Heart right ventricle (tissue), 16 donors: ENCODE measurements around the gene LSAMP. TPM values are rescaled to one million over a fixed set of nuclear protein-coding genes. Genes with fewer than 3 reads are reported as not detected.

Source experiments
- ATAC-seq, 8 donors: fragments of 200-7000 bp; cut with Tn5 transposase; one replicate each; pipeline ENCODE4 v1.9.1; 2020; ENCODE audit warnings: mild to moderate bottlenecking in 8 of 8, moderate library complexity in 8 of 8, moderate number of reproducible peaks in 1 of 8
- DNase-seq, 2 donors: peaks; one replicate each; pipeline ENCODE4 v3.0.0-alpha.2; 2020
- H3K27ac ChIP-seq, 10 donors: fragments of 200-600 bp; sonication (generic) in 2 of 10; one replicate each; pipeline versions ENCODE4 v1.5.0 to v1.8.0; 2020 to 2022; ENCODE audit warnings: mild to moderate bottlenecking in 3 of 10
- H3K27me3 ChIP-seq, 7 donors: fragments of 200-600 bp; one replicate each; pipeline ENCODE4 v1.8.0; 2021 to 2022; ENCODE audit warnings: mild to moderate bottlenecking in 2 of 7
- H3K36me3 ChIP-seq, 9 donors: fragments of 200-600 bp; sonication (generic) in 1 of 9; one replicate each; pipeline versions ENCODE4 v1.5.0 to v1.8.0; 2020 to 2022; ENCODE audit warnings: mild to moderate bottlenecking in 2 of 9
- H3K4me1 ChIP-seq, 9 donors: fragments of 200-600 bp; sonication (generic) in 1 of 9; one replicate each; pipeline versions ENCODE4 v1.5.0 to v1.8.0; 2020 to 2022; ENCODE audit warnings: mild to moderate bottlenecking in 4 of 9
- H3K4me3 ChIP-seq, 10 donors: fragments of 200-600 bp; sonication (generic) in 2 of 10; one replicate each; pipeline versions ENCODE4 v1.5.0 to v1.8.0; 2020 to 2022; ENCODE audit warnings: mild to moderate bottlenecking in 7 of 10, moderate library complexity in 2 of 10
- H3K9me3 ChIP-seq, 11 donors: fragments of 200-600 bp in 10 of 11; sonication (generic) in 2 of 11; one replicate each; pipeline versions ENCODE4 v1.5.0 to v1.8.0; 2013 to 2022; ENCODE audit warnings: mild to moderate bottlenecking in 2 of 11, control low read depth in 1 of 11, moderate library complexity in 1 of 11
- WGBS, 2 donors: extraction: QIAGEN DNeasy Blood & Tissue Kit; methylation state at CpG; one replicate each; pipeline ENCODE4 v1.1.7; 2013; ENCODE audit warnings: inconsistent platforms in 1 of 2; 5-methylcytosine and 5-hydroxymethylcytosine counted together
- intact Hi-C, 10 donors: fragments of 100-400 bp; cut with DNase I; formaldehyde crosslinking; loops; one replicate each; pipeline versions ENCODE4 v1.11.1 to v1.14.2; 2022
- polyA plus RNA-seq, 2 donors: library from polyadenylated mRNA; stranded (reverse); fragments of 200-250 nt; gene quantifications; one replicate each; pipeline ENCODE4 v1.2.3, GENCODE V29; 2013
- total RNA-seq, 10 donors: library from RNA; stranded (reverse); fragmentation: NEBNext Ultra II Directional in 3 of 10; extraction: Animal tissue kit (Norgen Biotek cat#: 25700) in 3 of 10; gene quantifications; one replicate each; pipeline versions ENCODE4 v1.2.1 to v1.2.4, GENCODE V29; 2021 to 2023
- TF ChIP-seq, protein P1 (sequence below), 9 donors: fragments of 200-600 bp; sonication (generic) in 2 of 9; IDR thresholded peaks; one replicate each; pipeline versions ENCODE4 v1.5.0 to v1.8.0; 2021 to 2022; ENCODE audit warnings: antibody characterized with exemption in 9 of 9, mild to moderate bottlenecking in 5 of 9, moderate library complexity in 1 of 9
- donor health status: Arrhythmogenic right ventricular cardiomyopathy.
- donor health status: ischemic (EF 13 %, LVEDD 7.1; RV severe dilation, severe dysfunction).
- donor health status: healthy with polysubstance abuse.
- donor health status: DM: no; HTN: yes; CAD: no.
- donor health status: DM: no; HTN: no; CAD: no.
- donor health status: ischemic (EF 25% LVEDD 6.9; RV normal size, moderate dysfunction).
- donor health status: ischemic (EF 25% LVEDD 5.7; RV mildly dilated, moderate dysfunction).
- donor health status: healthy.
- donor health status: DM: yes; HTN: yes; CAD: no.
- donor health status: Ischemic cardiomyopathy.
- donor health status: ischemic (EF 35%, LVEDD 5.7; RV mildly dilated, moderate dysfunction).
- donor health status: nonischemic (EF 11% LVEDD 7.7; RV severe dilation, severe dysfunction).
- donor health status: DM: yes; HTN: yes; CAD: no.
- donor health status: PGD.
- donor health status: ischemic (EF 29% LVEDD 5.4; RV normal size, mild dysfunction).
- donor health status: nonischemic (EF 23%, LVEDD 6.1; RV moderate dilation, normal function).

LSAMP gene
- total and polyA plus RNA-seq, 12 donors = 0.51 to 9.0 (median 5.4) TPM

DNA sequence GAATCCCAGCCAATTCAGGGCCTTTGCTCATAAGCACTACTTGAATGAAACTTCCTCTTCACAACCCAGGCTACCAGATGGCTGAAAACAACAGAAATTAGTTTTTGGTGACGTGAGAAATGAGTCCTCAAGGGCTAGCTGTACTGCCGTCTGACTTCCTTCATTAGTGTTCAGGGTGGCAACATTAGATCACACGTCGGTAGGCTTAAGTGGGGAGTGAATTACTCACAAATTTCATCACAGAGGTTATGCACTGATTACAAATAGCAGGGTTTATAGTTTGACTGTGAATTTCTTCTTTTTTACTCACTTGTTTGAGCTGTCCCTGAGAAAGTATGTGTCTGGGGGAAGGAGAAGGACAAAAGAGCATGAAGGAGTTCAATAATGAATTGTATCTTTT is 424.8 kb downstream of the LSAMP start:
- no peak overlapping the region for H3K4me3 ChIP-seq
- intact Hi-C loops = loop anchor here in 1 of 10 donors (2.0 kb wide), 1 partner anchor 58 kb away; no protein-coding TSS in a partner anchor
- TF ChIP-seq, protein P1, sequence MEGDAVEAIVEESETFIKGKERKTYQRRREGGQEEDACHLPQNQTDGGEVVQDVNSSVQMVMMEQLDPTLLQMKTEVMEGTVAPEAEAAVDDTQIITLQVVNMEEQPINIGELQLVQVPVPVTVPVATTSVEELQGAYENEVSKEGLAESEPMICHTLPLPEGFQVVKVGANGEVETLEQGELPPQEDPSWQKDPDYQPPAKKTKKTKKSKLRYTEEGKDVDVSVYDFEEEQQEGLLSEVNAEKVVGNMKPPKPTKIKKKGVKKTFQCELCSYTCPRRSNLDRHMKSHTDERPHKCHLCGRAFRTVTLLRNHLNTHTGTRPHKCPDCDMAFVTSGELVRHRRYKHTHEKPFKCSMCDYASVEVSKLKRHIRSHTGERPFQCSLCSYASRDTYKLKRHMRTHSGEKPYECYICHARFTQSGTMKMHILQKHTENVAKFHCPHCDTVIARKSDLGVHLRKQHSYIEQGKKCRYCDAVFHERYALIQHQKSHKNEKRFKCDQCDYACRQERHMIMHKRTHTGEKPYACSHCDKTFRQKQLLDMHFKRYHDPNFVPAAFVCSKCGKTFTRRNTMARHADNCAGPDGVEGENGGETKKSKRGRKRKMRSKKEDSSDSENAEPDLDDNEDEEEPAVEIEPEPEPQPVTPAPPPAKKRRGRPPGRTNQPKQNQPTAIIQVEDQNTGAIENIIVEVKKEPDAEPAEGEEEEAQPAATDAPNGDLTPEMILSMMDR (IDR thresholded peaks at IDR 0.05) = no peak
- H3K36me3 ChIP-seq = no peaks in the 10 kb centered on the region
- no peaks in the 10 kb centered on the region for H3K9me3 ChIP-seq
- ATAC-seq = no peak
- H3K4me1 ChIP-seq = no peaks in the 10 kb centered on the region
- no peak for DNase-seq
- H3K27me3 ChIP-seq = no peaks in the 10 kb centered on the region
- WGBS, 2 donors = 54 to 56% methylated on average over 4 of the region's 4 CpGs
- H3K27ac ChIP-seq = no peak overlapping the region

DNA sequence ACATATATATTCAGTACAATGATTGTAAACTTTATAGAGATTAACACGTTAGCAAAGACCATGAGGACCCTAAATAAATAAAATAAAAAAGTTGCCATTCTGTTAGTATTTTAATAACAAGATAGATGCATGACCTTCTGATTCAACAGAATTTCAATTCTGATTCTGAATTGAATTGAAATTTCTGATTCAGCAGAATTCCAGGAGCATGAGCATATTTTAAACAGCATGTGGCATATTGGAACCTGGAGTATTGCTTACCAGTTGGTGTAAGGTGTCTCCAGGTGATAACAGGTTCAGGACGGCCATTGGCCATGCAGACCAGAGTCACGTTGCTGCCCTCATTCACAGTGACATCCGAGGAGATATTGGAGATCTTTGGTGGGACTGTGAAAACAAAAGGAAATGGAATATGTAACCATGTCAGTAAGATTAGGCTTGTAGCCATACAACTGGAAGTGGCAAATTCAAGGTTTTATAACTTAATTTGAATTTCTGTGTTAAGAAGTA is 426.0 kb downstream of the LSAMP start:
- Histone ChIP-seq H3K4me1 (no peaks in the 10 kb centered on the region), H3K36me3 (no peaks in the 10 kb centered on the region), H3K9me3 (no peaks in the 10 kb centered on the region), H3K27me3 (no peaks in the 10 kb centered on the region), H3K27ac (no peak overlapping the region), H3K4me3 (no peak overlapping the region)
- 77 to 80% methylated on average over 4 of the region's 4 CpGs for WGBS, 2 donors
- no peak for DNase-seq
- intact Hi-C loops = no loop called here
- TF ChIP-seq, protein P1 (IDR thresholded peaks at IDR 0.05) = no peak
- ATAC-seq = no peak

DNA sequence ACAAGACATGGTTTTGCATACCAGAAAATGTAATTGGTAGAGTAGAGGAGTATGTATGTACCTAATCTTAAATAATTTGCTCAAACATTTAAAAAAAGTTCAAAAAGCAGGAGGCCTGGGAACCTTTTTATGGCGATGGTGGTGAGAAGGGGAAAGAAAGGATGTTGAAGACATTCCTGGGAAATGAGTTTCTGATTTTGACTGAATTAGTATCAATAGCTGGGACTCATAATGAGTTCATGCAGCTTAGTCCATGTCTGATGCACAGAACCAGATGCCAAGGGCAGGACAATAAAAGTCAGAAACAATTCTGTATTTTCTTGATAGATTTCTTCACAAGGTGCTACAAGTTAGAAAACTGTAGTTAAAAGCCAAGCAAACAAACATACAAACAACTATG is 426.6 kb downstream of the LSAMP start:
- H3K27me3 ChIP-seq = no peaks in the 10 kb centered on the region
- no peak overlapping the region for H3K27ac ChIP-seq
- TF ChIP-seq, protein P1 (IDR thresholded peaks at IDR 0.05) = no peak
- no peaks in the 10 kb centered on the region for H3K4me1 ChIP-seq
- DNase-seq = no peak
- H3K4me3 ChIP-seq = no peak overlapping the region
- H3K36me3 ChIP-seq = no peaks in the 10 kb centered on the region
- WGBS, 2 donors = 78 to 83% methylated on average over 1 of the region's 1 CpG
- intact Hi-C loops = no loop called here
- ATAC-seq = no peak
- H3K9me3 ChIP-seq = no peaks in the 10 kb centered on the region

DNA sequence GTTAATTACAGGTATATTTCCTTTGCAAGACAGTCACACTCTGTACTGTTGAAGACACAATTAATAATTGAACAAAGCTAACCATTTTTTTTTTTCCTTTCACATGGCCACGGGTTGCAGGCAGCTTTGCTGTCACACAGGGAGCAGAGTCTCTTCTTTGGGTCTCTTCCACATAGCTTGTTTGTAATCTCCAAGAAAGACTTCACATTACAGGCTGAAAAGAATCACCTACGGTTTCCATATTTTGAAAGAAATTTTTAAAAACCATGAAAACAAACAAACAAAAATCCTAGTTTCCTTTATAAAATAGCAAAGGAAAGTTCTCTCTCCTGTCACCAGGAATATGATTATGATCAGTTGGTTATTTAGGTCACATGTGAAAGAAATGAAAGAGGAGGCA is 429.4 kb downstream of the LSAMP start:
- no peaks in the 10 kb centered on the region for H3K36me3 ChIP-seq
- intact Hi-C loops = no loop called here
- no peaks in the 10 kb centered on the region for H3K9me3 ChIP-seq
- no peaks in the 10 kb centered on the region for H3K27me3 ChIP-seq
- DNase-seq (no peak), ATAC-seq (no peak)
- no peak overlapping the region for H3K4me3 ChIP-seq
- TF ChIP-seq, protein P1 (IDR thresholded peaks at IDR 0.05) = no peak
- H3K27ac ChIP-seq = no peak overlapping the region
- 70 to 80% methylated on average over 2 of the region's 2 CpGs for WGBS, 2 donors
- H3K4me1 ChIP-seq = no peaks in the 10 kb centered on the region
